Measurements from ENCODE around the gene SSBP1. TPM values are rescaled to one million over a fixed set of nuclear protein-coding genes. Genes with fewer than 3 reads are reported as not detected.

The SSBP1 gene
- polyA plus RNA-seq, 2 donors, result 159 to 209 TPM

DNA sequence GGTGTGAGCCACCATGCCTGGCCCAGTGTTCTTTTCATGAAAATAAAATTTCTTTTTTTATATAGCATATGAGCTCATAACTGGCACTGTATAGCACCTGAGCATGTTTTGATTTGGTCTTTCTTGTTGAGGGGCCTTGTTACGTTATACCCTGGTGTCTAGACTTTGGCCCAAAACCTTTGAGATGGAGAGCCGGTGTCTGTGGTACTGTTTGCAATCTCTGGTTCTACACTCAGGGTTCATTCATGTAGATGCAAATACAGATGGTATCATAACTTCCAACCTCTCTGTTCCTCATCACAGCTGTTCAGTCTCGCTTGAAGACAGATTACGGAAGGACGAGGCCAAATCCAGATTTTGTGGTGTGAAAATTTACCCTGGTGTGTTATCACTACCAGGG lies 51.8 kb downstream of the SSBP1 start, which contains the start of gene TAS2R5:
Gene TAS2R5, plus strand, starts transcription at position 301 of the 400 bp plus-strand sequence. CDS start 145 bp downstream, outside the sequence.
- Histone ChIP-seq H3K27ac (ENCODE audit: low read depth in 2 of 2, low read length in 1 of 2) (no peak within 1 kb of the TSS), H3K4me3 (ENCODE audit: low read depth in 1 of 2, low read length in 2 of 2) (no peak within 1 kb of the TSS), H3K9me3 (ENCODE audit: control insufficient read depth in 2 of 2, insufficient read depth in 1 of 2, low read depth in 1 of 2, low read length in 1 of 2) (no peaks in the 10 kb centered on the region), H3K4me1 (ENCODE audit: control insufficient read depth in 2 of 2, insufficient read depth in 2 of 2, low read length in 1 of 2) (no peaks in the 10 kb centered on the region), H3K27me3 (ENCODE audit: control insufficient read depth in 1 of 2, insufficient read depth in 2 of 2, low read length in 2 of 2) (no peaks in the 10 kb centered on the region), H3K36me3 (ENCODE audit: control insufficient read depth in 2 of 2, insufficient read depth in 2 of 2, low read length in 1 of 2) (peaks cover 3 to 4% of the 10 kb centered on the region in 2 donors)
- 83 to 85% methylated on average over 5 of the region's 5 CpGs for WGBS, 2 donors

DNA sequence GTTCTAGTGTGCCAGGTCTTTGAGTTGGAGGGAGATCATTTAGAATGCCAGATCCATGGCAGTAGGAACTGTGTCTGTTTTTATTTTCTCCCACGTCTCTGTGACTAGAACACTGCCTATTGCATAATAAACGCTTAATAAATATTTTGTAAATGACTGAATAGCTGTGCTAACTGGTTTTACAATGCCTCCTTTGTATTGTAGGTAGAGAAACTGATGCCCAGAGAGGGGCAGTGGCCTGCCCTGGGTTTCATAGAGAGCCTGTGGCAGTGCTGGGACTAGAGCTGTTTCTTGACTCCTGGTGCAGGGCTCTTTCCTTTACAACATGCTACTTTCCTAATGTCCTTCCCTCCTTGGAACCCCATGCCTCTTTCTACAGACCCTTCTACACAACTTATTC lies 54.4 kb downstream of the SSBP1 start:
- Histone ChIP-seq H3K36me3 (ENCODE audit: control insufficient read depth in 2 of 2, insufficient read depth in 2 of 2, low read length in 1 of 2) (peaks cover 1 to 4% of the 10 kb centered on the region in 2 donors), H3K27me3 (ENCODE audit: control insufficient read depth in 1 of 2, insufficient read depth in 2 of 2, low read length in 2 of 2) (no peaks in the 10 kb centered on the region), H3K4me1 (ENCODE audit: control insufficient read depth in 2 of 2, insufficient read depth in 2 of 2, low read length in 1 of 2) (no peaks in the 10 kb centered on the region), H3K9me3 (ENCODE audit: control insufficient read depth in 2 of 2, insufficient read depth in 1 of 2, low read depth in 1 of 2, low read length in 1 of 2) (no peaks in the 10 kb centered on the region), H3K27ac (ENCODE audit: low read depth in 2 of 2, low read length in 1 of 2) (no peak overlapping the region), H3K4me3 (ENCODE audit: low read depth in 1 of 2, low read length in 2 of 2) (no peak overlapping the region)
- WGBS, 2 donors, result 82 to 83% methylated on average over 2 of the region's 2 CpGs

Other genes starting within 250 kb of the SSBP1 start
- gene AGK, start 186.9 kb upstream of the SSBP1 start, polyA plus RNA-seq, result 10 to 100 TPM; 11.1 to 12.1 TPM
- 1 to 10 TPM; 4.5 to 4.7 TPM for gene DENND11, start 36.2 kb upstream of the SSBP1 start, polyA plus RNA-seq
- gene WEE2, start 30.0 kb upstream of the SSBP1 start, polyA plus RNA-seq, result not detected
- under 1 TPM in 1 of 2 donors, not detected in 1; 0.10 TPM for gene TAS2R3, start 25.7 kb downstream of the SSBP1 start, polyA plus RNA-seq
- gene TAS2R4, start 38.3 kb downstream of the SSBP1 start, polyA plus RNA-seq, result under 1 TPM; 0.11 to 0.51 TPM
- gene TAS2R5, start 51.9 kb downstream of the SSBP1 start, polyA plus RNA-seq, result 1 to 10 TPM in 1 of 2 donors, under 1 TPM in 1; 0.28 to 1.0 TPM
- not detected for gene PRSS37, start 103.1 kb downstream of the SSBP1 start, polyA plus RNA-seq
- not detected for gene OR9A4, start 178.0 kb downstream of the SSBP1 start, polyA plus RNA-seq
- under 1 TPM; 0.69 to 0.78 TPM for gene CLEC5A, start 208.6 kb downstream of the SSBP1 start, polyA plus RNA-seq
- not detected for gene TAS2R38, start 235.4 kb downstream of the SSBP1 start, polyA plus RNA-seq